A549 (cell line): Measurements from ENCODE around the gene SDF4. TPM values are rescaled to one million over a fixed set of nuclear protein-coding genes. Genes with fewer than 3 reads are reported as not detected.

ENCODE experiments used
- ATAC-seq, 2 experiments: fragments of 200-7000 bp in 1 of 2; fragments of >200 bp in 1 of 2; cut with Nextera tagmentation in 1 of 2; cut with Tn5 transposase in 1 of 2; 3 replicates each; pipeline versions ENCODE4 v1.8.0 to v1.9.1; 2018 to 2020; ENCODE audit warnings: mild to moderate bottlenecking in 1 of 2, moderate library complexity in 1 of 2
- CTCF ChIA-PET: fragments of 300-600 bp; sonication (Branson Sonifier 250); formaldehyde crosslinking; extraction: SDS; loops from one replicate; lab custom pipeline; 2021; ENCODE audit warnings: antibody characterized with exemption, inconsistent platforms; lab: Yijun Ruan, JAX
- POLR2A ChIA-PET: fragments of 350-600 bp; formaldehyde crosslinking; extraction: SDS; loops from one replicate; lab custom pipeline; 2021; ENCODE audit warnings: antibody characterized with exemption, inconsistent platforms; lab: Yijun Ruan, JAX
- DNase-seq, 2 experiments: peaks; one replicate each; pipeline versions ENCODE4 v3.0.0 to v3.0.0-alpha.2; 2011 to 2016; ENCODE audit warnings: low read depth in 1 of 2, low spot score in 1 of 2
- FAIRE-seq: peaks from 2 replicates; lab custom pipeline; 2011; peaks lifted over from hg19 to GRCh38; lab: Jason Lieb, UNC
- H3K27ac ChIP-seq, 2 experiments: fragments of >200 bp; sonication (Bioruptor Twin); formaldehyde crosslinking; 3 replicates each; pipeline ENCODE4 v1.5.1; 2016 to 2017
- H3K4me1 ChIP-seq: fragments of >200 bp; sonication (Bioruptor Twin); formaldehyde crosslinking; 3 replicates; pipeline ENCODE4 v1.6.1; 2016
- H3K4me2 ChIP-seq: fragments of >200 bp; sonication (Bioruptor Twin); formaldehyde crosslinking; 3 replicates; pipeline ENCODE4 v1.6.1; 2016
- H3K4me3 ChIP-seq: fragments of >200 bp; sonication (Bioruptor Twin); formaldehyde crosslinking; 3 replicates; pipeline ENCODE4 v1.5.1; 2016
- H3K9me3 ChIP-seq: fragments of >200 bp; sonication (Bioruptor Twin); formaldehyde crosslinking; 3 replicates; pipeline ENCODE4 v1.6.1; 2016
- CHD2 ChIP-seq: fragments of 150-350 bp; IDR thresholded peaks from 2 replicates; pipeline ENCODE4 v1.6.1; 2014; ENCODE audit warnings: low read length; ENCODE audit not compliant: partially characterized antibody
- E2F6 ChIP-seq: IDR thresholded peaks from 2 replicates; pipeline ENCODE4 v1.6.1; 2012; ENCODE audit warnings: low read depth, borderline replicate concordance
- EHMT2 ChIP-seq: fragments of 200-600 bp; sonication (generic); IDR thresholded peaks from 2 replicates; pipeline ENCODE4 v1.6.1; 2016; ENCODE audit warnings: antibody characterized with exemption, low read depth, mild to moderate bottlenecking, moderate library complexity
- ELK1 ChIP-seq: fragments of 150-350 bp; IDR thresholded peaks from 2 replicates; pipeline ENCODE4 v1.6.1; 2014; ENCODE audit warnings: low read depth, mild to moderate bottlenecking, low read length
- FOXS1 ChIP-seq: fragments of 250-450 bp; sonication (Bioruptor Pico); IDR thresholded peaks from 2 replicates; pipeline ENCODE4 v1.5.0; 2020; ENCODE audit warnings: mild to moderate bottlenecking, moderate library complexity
- HEYL ChIP-seq: fragments of 250-450 bp; sonication (Bioruptor Pico); IDR thresholded peaks from 2 replicates; pipeline ENCODE4 v1.8.0; 2021; ENCODE audit warnings: mild to moderate bottlenecking, moderate library complexity
- HOXB5 ChIP-seq: fragments of 250-450 bp; sonication (Bioruptor Pico); IDR thresholded peaks from 2 replicates; pipeline ENCODE4 v1.5.0; 2020; ENCODE audit warnings: mild to moderate bottlenecking, moderate library complexity
- JUN ChIP-seq, 2 experiments: fragments of >200 bp; sonication (Bioruptor Twin); formaldehyde crosslinking; IDR thresholded peaks; 2 replicates in 1 of 2; 3 replicates in 1 of 2; pipeline ENCODE4 v1.6.1; 2016 to 2017
- JUNB ChIP-seq: fragments of >200 bp; sonication (Bioruptor Twin); formaldehyde crosslinking; IDR thresholded peaks from 2 replicates; pipeline ENCODE4 v1.6.1; 2016
- KDM5A ChIP-seq: fragments of 200-600 bp; sonication (generic); IDR thresholded peaks from 2 replicates; pipeline ENCODE4 v1.6.1; 2016; ENCODE audit warnings: antibody characterized with exemption, mild to moderate bottlenecking
- MYC ChIP-seq: IDR thresholded peaks from 2 replicates; pipeline ENCODE4 v1.6.1; 2012; ENCODE audit warnings: mild to moderate bottlenecking, inconsistent platforms, low read length, improper control_type of control experiment, borderline replicate concordance
- NFE2L2 ChIP-seq: fragments of 150-350 bp; conservative IDR thresholded peaks from 2 replicates; pipeline ENCODE4 v1.6.1; 2014; ENCODE audit warnings: low read length
- NPAS2 ChIP-seq: fragments of 250-450 bp; sonication (Bioruptor Pico); IDR thresholded peaks from 2 replicates; pipeline ENCODE4 v1.8.0; 2022; ENCODE audit warnings: mild to moderate bottlenecking, moderate library complexity, borderline replicate concordance
- PBX3 ChIP-seq: IDR thresholded peaks from 2 replicates; pipeline ENCODE4 v1.6.1; 2012
- POLR2AphosphoS2 ChIP-seq: conservative IDR thresholded peaks from 2 replicates; pipeline ENCODE4 v1.6.1; 2012; ENCODE audit warnings: low read length, improper control_type of control experiment, inconsistent platforms
- RCOR1 ChIP-seq: fragments of 150-350 bp; IDR thresholded peaks from 2 replicates; pipeline ENCODE4 v1.6.1; 2014; ENCODE audit warnings: antibody characterized with exemption, low read length, low read depth
- RFX5 ChIP-seq: fragments of 450-650 bp; IDR thresholded peaks from 2 replicates; pipeline ENCODE4 v1.7.1; 2014; ENCODE audit warnings: antibody characterized with exemption, mild to moderate bottlenecking, moderate library complexity
- SREBF2 ChIP-seq: fragments of 450-650 bp; IDR thresholded peaks from 2 replicates; pipeline ENCODE4 v1.6.1; 2014; ENCODE audit warnings: mild to moderate bottlenecking, moderate library complexity
- WGBS: methylation state at CpG from one replicate; pipeline ENCODE4 v1.1.6; 2017; ENCODE audit errors: missing lambda C conversion rate; 5-methylcytosine and 5-hydroxymethylcytosine counted together
- polyA plus RNA-seq, 4 experiments: library from polyadenylated mRNA; depleted of rRNA in 3 of 4; stranded (reverse); fragments of >200 nt; fragmentation: RNase III in 1 of 4; extraction: RNeasy Plus Mini Kit Qiagen cat#74134 plus additional on column Dnase treatment in 1 of 4; gene quantifications; 2 replicates in 3 of 4; 3 replicates in 1 of 4; pipeline ENCODE4 v1.2.3, GENCODE V29; 2011 to 2017
- TF ChIP-seq, protein P1 (sequence below): fragments of 200-600 bp; sonication (generic); IDR thresholded peaks from 2 replicates; pipeline ENCODE4 v1.6.1; 2016; ENCODE audit warnings: antibody characterized with exemption, mild to moderate bottlenecking, moderate library complexity
- TF ChIP-seq, protein P2 (sequence below): fragments of >200 bp; sonication (Bioruptor Twin); formaldehyde crosslinking; IDR thresholded peaks from 2 replicates; pipeline ENCODE4 v1.6.1; 2016
- TF ChIP-seq, protein P3 (sequence below): fragments of 450-650 bp; IDR thresholded peaks from 2 replicates; pipeline ENCODE4 v1.6.1; 2014; ENCODE audit warnings: antibody characterized with exemption
- TF ChIP-seq, protein P4 (sequence below): fragments of 250-450 bp; sonication (Bioruptor Pico); IDR thresholded peaks from 2 replicates; pipeline ENCODE4 v1.5.0; 2021; ENCODE audit warnings: mild to moderate bottlenecking, moderate library complexity, borderline replicate concordance

The SDF4 gene
- polyA plus RNA-seq, 2 of the 4 experiments (the other 2 are of a cell fraction) = 58.3 to 97.4 TPM

DNA sequence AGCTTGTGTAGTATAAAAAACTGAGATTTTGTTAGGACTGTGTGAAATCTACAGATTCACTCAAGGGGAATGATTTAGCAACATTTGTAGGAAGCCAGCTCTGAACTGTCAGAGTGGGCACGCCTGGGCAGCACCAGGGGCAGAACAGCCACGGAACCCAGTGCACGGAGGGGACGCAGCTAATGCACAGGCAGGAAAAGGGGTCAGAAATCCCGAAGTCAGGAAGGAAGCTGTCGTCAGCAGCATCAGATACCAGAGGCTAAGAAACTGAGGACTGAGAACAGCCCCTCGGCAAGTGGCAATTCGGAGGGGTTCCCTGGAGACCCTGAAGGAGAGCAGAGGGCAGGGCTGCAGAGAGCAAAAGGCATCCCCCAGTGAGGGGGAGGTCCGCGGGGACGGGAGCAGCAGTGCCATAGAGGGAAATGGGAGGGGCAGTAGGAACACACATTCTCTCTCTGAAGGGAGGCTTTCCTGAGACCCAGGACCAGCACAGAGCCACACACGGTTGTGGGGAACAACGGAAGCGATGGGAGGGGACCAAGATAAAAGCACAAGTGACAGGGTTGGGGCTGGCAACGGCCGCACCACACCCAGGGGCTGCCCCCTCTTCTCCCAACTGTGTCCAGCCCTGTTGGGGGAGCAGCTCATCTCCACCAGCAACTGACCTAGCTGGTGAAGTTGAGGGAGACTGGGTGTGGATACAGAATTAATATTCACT, 29.2 kb upstream of the SDF4 start:
- TF ChIP-seq, protein P1, sequence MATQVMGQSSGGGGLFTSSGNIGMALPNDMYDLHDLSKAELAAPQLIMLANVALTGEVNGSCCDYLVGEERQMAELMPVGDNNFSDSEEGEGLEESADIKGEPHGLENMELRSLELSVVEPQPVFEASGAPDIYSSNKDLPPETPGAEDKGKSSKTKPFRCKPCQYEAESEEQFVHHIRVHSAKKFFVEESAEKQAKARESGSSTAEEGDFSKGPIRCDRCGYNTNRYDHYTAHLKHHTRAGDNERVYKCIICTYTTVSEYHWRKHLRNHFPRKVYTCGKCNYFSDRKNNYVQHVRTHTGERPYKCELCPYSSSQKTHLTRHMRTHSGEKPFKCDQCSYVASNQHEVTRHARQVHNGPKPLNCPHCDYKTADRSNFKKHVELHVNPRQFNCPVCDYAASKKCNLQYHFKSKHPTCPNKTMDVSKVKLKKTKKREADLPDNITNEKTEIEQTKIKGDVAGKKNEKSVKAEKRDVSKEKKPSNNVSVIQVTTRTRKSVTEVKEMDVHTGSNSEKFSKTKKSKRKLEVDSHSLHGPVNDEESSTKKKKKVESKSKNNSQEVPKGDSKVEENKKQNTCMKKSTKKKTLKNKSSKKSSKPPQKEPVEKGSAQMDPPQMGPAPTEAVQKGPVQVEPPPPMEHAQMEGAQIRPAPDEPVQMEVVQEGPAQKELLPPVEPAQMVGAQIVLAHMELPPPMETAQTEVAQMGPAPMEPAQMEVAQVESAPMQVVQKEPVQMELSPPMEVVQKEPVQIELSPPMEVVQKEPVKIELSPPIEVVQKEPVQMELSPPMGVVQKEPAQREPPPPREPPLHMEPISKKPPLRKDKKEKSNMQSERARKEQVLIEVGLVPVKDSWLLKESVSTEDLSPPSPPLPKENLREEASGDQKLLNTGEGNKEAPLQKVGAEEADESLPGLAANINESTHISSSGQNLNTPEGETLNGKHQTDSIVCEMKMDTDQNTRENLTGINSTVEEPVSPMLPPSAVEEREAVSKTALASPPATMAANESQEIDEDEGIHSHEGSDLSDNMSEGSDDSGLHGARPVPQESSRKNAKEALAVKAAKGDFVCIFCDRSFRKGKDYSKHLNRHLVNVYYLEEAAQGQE = no peak
- TF ChIP-seq E2F6 (no peak), ELK1 (no peak), SREBF2 (no peak), POLR2AphosphoS2 (no peak), JUNB (no peak), NPAS2 (CRISPR knock-in tag) (no peak)
- TF ChIP-seq, protein P2, sequence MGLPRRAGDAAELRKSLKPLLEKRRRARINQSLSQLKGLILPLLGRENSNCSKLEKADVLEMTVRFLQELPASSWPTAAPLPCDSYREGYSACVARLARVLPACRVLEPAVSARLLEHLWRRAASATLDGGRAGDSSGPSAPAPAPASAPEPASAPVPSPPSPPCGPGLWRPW = no peak
- 86% methylated on average over 14 of the region's 16 CpGs for WGBS
- Histone ChIP-seq H3K4me2 (no peak overlapping the region), H3K4me1 (no peaks in the 10 kb centered on the region), H3K9me3 (no peaks in the 10 kb centered on the region), H3K4me3 (no peak overlapping the region), H3K27ac (no peak overlapping the region)
- ATAC-seq (no peak), DNase-seq (no peak), FAIRE-seq (no peak)
- ChIA-PET CTCF (interaction anchor here (0.8 to 5.0 kb wide), 3 partner anchors 10 to 139 kb away, joined by 3 to 17 read pairs (median 9); no protein-coding TSS in a partner anchor), POLR2A (interaction anchor here (0.9 kb wide), 1 partner anchor 22 kb away, joined by 4 read pairs; no protein-coding TSS in a partner anchor)

GRCh38 chr1:1259951-1260600, 28.3 kb upstream of the SDF4 start:
- DNase-seq = no peak
- H3K4me2 ChIP-seq = no peak overlapping the region
- WGBS = 92% methylated on average over 25 of the region's 26 CpGs
- H3K4me1 ChIP-seq = no peaks in the 10 kb centered on the region
- no peak for ATAC-seq
- no peak overlapping the region for H3K4me3 ChIP-seq
- no peak for FAIRE-seq
- no peaks in the 10 kb centered on the region for H3K9me3 ChIP-seq
- H3K27ac ChIP-seq = no peak overlapping the region
- POLR2A ChIA-PET = no interaction called here
- CTCF ChIA-PET = interaction anchor here (2.4 to 5.0 kb wide), 2 partner anchors 10 to 138 kb away, joined by 9 to 17 read pairs; no protein-coding TSS in a partner anchor
- no peak for TF ChIP-seq FOXS1
- TF ChIP-seq E2F6 = no peak
- no peak for TF ChIP-seq NFE2L2
- TF ChIP-seq KDM5A = no peak
- TF ChIP-seq, protein P3, sequence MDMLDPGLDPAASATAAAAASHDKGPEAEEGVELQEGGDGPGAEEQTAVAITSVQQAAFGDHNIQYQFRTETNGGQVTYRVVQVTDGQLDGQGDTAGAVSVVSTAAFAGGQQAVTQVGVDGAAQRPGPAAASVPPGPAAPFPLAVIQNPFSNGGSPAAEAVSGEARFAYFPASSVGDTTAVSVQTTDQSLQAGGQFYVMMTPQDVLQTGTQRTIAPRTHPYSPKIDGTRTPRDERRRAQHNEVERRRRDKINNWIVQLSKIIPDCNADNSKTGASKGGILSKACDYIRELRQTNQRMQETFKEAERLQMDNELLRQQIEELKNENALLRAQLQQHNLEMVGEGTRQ = no peak
- TF ChIP-seq RFX5 = no peak
- TF ChIP-seq MYC = no peak
- TF ChIP-seq, protein P4, sequence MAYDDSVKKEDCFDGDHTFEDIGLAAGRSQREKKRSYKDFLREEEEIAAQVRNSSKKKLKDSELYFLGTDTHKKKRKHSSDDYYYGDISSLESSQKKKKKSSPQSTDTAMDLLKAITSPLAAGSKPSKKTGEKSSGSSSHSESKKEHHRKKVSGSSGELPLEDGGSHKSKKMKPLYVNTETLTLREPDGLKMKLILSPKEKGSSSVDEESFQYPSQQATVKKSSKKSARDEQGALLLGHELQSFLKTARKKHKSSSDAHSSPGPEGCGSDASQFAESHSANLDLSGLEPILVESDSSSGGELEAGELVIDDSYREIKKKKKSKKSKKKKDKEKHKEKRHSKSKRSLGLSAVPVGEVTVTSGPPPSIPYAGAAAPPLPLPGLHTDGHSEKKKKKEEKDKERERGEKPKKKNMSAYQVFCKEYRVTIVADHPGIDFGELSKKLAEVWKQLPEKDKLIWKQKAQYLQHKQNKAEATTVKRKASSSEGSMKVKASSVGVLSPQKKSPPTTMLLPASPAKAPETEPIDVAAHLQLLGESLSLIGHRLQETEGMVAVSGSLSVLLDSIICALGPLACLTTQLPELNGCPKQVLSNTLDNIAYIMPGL (CRISPR knock-in tag) = no peak
- no peak for TF ChIP-seq JUN (IDR thresholded peaks at IDR 0.05)
- TF ChIP-seq HOXB5 (CRISPR knock-in tag) = no peak
- no peak for TF ChIP-seq CHD2
- no peak for TF ChIP-seq RCOR1
- no peak for TF ChIP-seq PBX3
- no peak for TF ChIP-seq EHMT2
- no peak for TF ChIP-seq HEYL (CRISPR knock-in tag)
